H1 (cell line): ENCODE measurements around the gene SMAGP. TPM values are rescaled to one million over a fixed set of nuclear protein-coding genes. Genes with fewer than 3 reads are reported as not detected.

Source experiments
- CTCF ChIA-PET: fragments of 300-600 bp; sonication (Branson Sonifier 250); formaldehyde crosslinking; loops from one replicate; lab custom pipeline; 2021; ENCODE audit not compliant: partially characterized antibody; lab: Charles Lee
- POLR2A ChIA-PET: fragments of 300-600 bp; sonication (Branson Sonifier 250); formaldehyde crosslinking; loops from one replicate; lab custom pipeline; 2021; ENCODE audit warnings: inconsistent platforms; ENCODE audit not compliant: partially characterized antibody; lab: Charles Lee
- DNase-seq, 2 experiments: peaks; one replicate each; pipeline versions ENCODE4 v3.0.0 to v3.0.0-alpha.2; 2010 to 2022; ENCODE audit warnings: low spot score in 2 of 2, low read depth in 1 of 2, mixed read lengths in 1 of 2
- FAIRE-seq: peaks from 2 replicates; lab custom pipeline; 2011; peaks lifted over from hg19 to GRCh38; lab: Jason Lieb, UNC
- H2AFZ ChIP-seq: 2 replicates; pipeline ENCODE4 v1.8.1; 2012; ENCODE audit warnings: low read length, inconsistent platforms
- H2AK5ac ChIP-seq: 2 replicates; pipeline ENCODE4 v1.6.1; 2013; ENCODE audit warnings: low read depth, low read length
- H2BK120ac ChIP-seq: replicated peaks from 2 replicates; pipeline ENCODE3; 2013; ENCODE audit warnings: low read depth, low read length, inconsistent platforms
- H2BK12ac ChIP-seq: 2 replicates; pipeline ENCODE4 v1.6.1; 2013; ENCODE audit warnings: low read depth, low read length
- H2BK15ac ChIP-seq: 2 replicates; pipeline ENCODE4 v1.6.1; 2013; ENCODE audit warnings: low read length
- H2BK20ac ChIP-seq: 2 replicates; pipeline ENCODE4 v1.6.1; 2013; ENCODE audit warnings: low read length
- H2BK5ac ChIP-seq: 2 replicates; pipeline ENCODE4 v1.6.1; 2013; ENCODE audit warnings: low read depth, low read length
- H3K14ac ChIP-seq: 2 replicates; pipeline ENCODE4 v1.6.1; 2013; ENCODE audit warnings: inconsistent platforms; ENCODE audit not compliant: insufficient read length
- H3K18ac ChIP-seq: 2 replicates; pipeline ENCODE4 v1.6.1; 2013; ENCODE audit warnings: low read length; ENCODE audit errors: extremely low read depth
- H3K23ac ChIP-seq: 2 replicates; pipeline ENCODE4 v1.6.1; 2013; ENCODE audit warnings: inconsistent platforms; ENCODE audit not compliant: insufficient read length
- H3K23me2 ChIP-seq: 2 replicates; pipeline ENCODE4 v1.6.1; 2013; ENCODE audit warnings: low read depth, low read length
- H3K27ac ChIP-seq: 2 replicates; pipeline ENCODE4 v1.6.1; 2011; ENCODE audit warnings: low read depth, low read length, inconsistent platforms
- H3K27me3 ChIP-seq, 4 experiments: replicated peaks in 1 of 4; 1 replicate in 1 of 4; 2 replicates in 3 of 4; pipeline versions ENCODE4 v1.6.1 to v1.8.1; 2011 to 2013; ENCODE audit warnings: low read length in 3 of 4, mild to moderate bottlenecking in 3 of 4, inconsistent platforms in 2 of 4, mixed read lengths in 2 of 4, moderate library complexity in 1 of 4; ENCODE audit not compliant: control insufficient read depth in 3 of 4, insufficient read depth in 3 of 4; ENCODE audit errors: extremely low read depth in 1 of 4
- H3K36me3 ChIP-seq, 4 experiments: 2 replicates each; pipeline versions ENCODE4 v1.6.1 to v1.8.1; 2011 to 2013; ENCODE audit warnings: mild to moderate bottlenecking in 4 of 4, low read length in 3 of 4, moderate library complexity in 2 of 4, control low read depth in 1 of 4, inconsistent platforms in 1 of 4; ENCODE audit not compliant: insufficient read depth in 4 of 4, control insufficient read depth in 2 of 4
- H3K4ac ChIP-seq: replicated peaks from 2 replicates; pipeline ENCODE3; 2013; ENCODE audit warnings: low read length, low read depth, mixed read lengths, inconsistent platforms; ENCODE audit not compliant: insufficient read length
- H3K4me1 ChIP-seq, 4 experiments: replicated peaks in 1 of 4; 1 replicate in 1 of 4; 2 replicates in 3 of 4; pipeline versions ENCODE4 v1.6.1 to v1.8.1; 2011 to 2013; ENCODE audit warnings: low read length in 3 of 4, inconsistent platforms in 2 of 4, mixed read lengths in 1 of 4; ENCODE audit not compliant: insufficient read depth in 4 of 4, control insufficient read depth in 3 of 4
- H3K4me2 ChIP-seq, 2 experiments: 2 replicates each; pipeline versions ENCODE4 v1.6.1 to v1.8.1; 2011 to 2013; ENCODE audit warnings: low read depth in 2 of 2, low read length in 2 of 2, control low read depth in 1 of 2, inconsistent platforms in 1 of 2, mild to moderate bottlenecking in 1 of 2; ENCODE audit not compliant: insufficient read depth in 1 of 2
- H3K4me3 ChIP-seq, 4 experiments: fragments of 200-600, 300-600 bp in 1 of 4; sonication (generic), shearing (Covaris generic), sonication (Bioruptor Twin) in 1 of 4; 2 replicates each; pipeline versions ENCODE4 v1.5.1 to v1.8.1; 2011 to 2016; ENCODE audit warnings: low read length in 4 of 4, low read depth in 3 of 4, control low read depth in 2 of 4, inconsistent platforms in 2 of 4, mild to moderate bottlenecking in 2 of 4, mixed read lengths in 1 of 4, moderate library complexity in 1 of 4; ENCODE audit not compliant: insufficient read depth in 2 of 4; ENCODE audit errors: extremely low read depth in 1 of 4
- H3K56ac ChIP-seq: replicated peaks from 2 replicates; pipeline ENCODE3; 2013; ENCODE audit warnings: low read depth, mild to moderate bottlenecking, mixed read lengths, low read length, inconsistent platforms; ENCODE audit not compliant: insufficient read length
- H3K79me1 ChIP-seq: 2 replicates; pipeline ENCODE4 v1.6.1; 2013; ENCODE audit warnings: low read depth, low read length, control low read depth
- H3K79me2 ChIP-seq, 2 experiments: 2 replicates each; pipeline versions ENCODE4 v1.6.1 to v1.8.1; 2012 to 2013; ENCODE audit warnings: low read length in 2 of 2, mild to moderate bottlenecking in 2 of 2, inconsistent platforms in 1 of 2; ENCODE audit not compliant: insufficient read depth in 2 of 2, control insufficient read depth in 1 of 2
- H3K9ac ChIP-seq, 4 experiments: replicated peaks in 1 of 4; 1 replicate in 1 of 4; 2 replicates in 3 of 4; pipeline versions ENCODE4 v1.6.1 to v1.8.1; 2011 to 2013; ENCODE audit warnings: low read depth in 3 of 4, low read length in 3 of 4, control low read depth in 2 of 4, mild to moderate bottlenecking in 2 of 4, moderate library complexity in 2 of 4, inconsistent platforms in 1 of 4; ENCODE audit errors: extremely low read depth in 1 of 4
- H3K9me3 ChIP-seq, 2 experiments: 2 replicates each; pipeline versions ENCODE4 v1.6.1 to v1.8.1; 2012 to 2013; ENCODE audit warnings: mild to moderate bottlenecking in 2 of 2, moderate library complexity in 2 of 2, control low read depth in 1 of 2, inconsistent platforms in 1 of 2, low read depth in 1 of 2, low read length in 1 of 2, mixed read lengths in 1 of 2; ENCODE audit not compliant: insufficient read depth in 2 of 2
- H4K20me1 ChIP-seq, 2 experiments: replicated peaks in 1 of 2; 2 replicates each; pipeline versions ENCODE3 to v1.8.1; 2011 to 2013; ENCODE audit warnings: inconsistent platforms in 2 of 2, low read length in 2 of 2, mild to moderate bottlenecking in 1 of 2; ENCODE audit not compliant: insufficient read depth in 2 of 2, control insufficient read depth in 1 of 2
- H4K5ac ChIP-seq: 2 replicates; pipeline ENCODE4 v1.6.1; 2013; ENCODE audit warnings: low read length, low read depth, mixed read lengths, inconsistent platforms; ENCODE audit not compliant: insufficient read length
- H4K8ac ChIP-seq: 2 replicates; pipeline ENCODE4 v1.8.0; 2013; ENCODE audit warnings: mild to moderate bottlenecking, moderate library complexity, low read length, inconsistent platforms; ENCODE audit not compliant: insufficient read depth; ENCODE audit errors: extremely low read depth
- H4K91ac ChIP-seq: replicated peaks from 2 replicates; pipeline ENCODE3; 2013; ENCODE audit warnings: low read length, mixed read lengths, inconsistent platforms; ENCODE audit not compliant: insufficient read length
- ATF3 ChIP-seq: IDR thresholded peaks from 2 replicates; pipeline ENCODE4 v1.6.1; 2011; ENCODE audit warnings: low read depth, mild to moderate bottlenecking, low read length; ENCODE audit not compliant: insufficient read depth
- RFX5 ChIP-seq: IDR thresholded peaks from 2 replicates; pipeline ENCODE4 v1.6.1; 2011; ENCODE audit warnings: low read depth, low read length, improper control_type of control experiment, borderline replicate concordance
- SIN3A ChIP-seq, 2 experiments: IDR thresholded peaks in 1 of 2; conservative IDR thresholded peaks in 1 of 2; 2 replicates each; pipeline ENCODE4 v1.6.1; 2011 to 2012; ENCODE audit warnings: low read length in 2 of 2, improper control_type of control experiment in 1 of 2, low read depth in 1 of 2, mild to moderate bottlenecking in 1 of 2
- SIRT6 ChIP-seq: IDR thresholded peaks from one replicate; pipeline ENCODE4 v1.7.1; 2012; ENCODE audit warnings: low read length, inconsistent platforms
- SIX5 ChIP-seq: IDR thresholded peaks from 2 replicates; pipeline ENCODE4 v1.6.1; 2011; ENCODE audit warnings: mild to moderate bottlenecking, low read depth, low read length
- SRF ChIP-seq: IDR thresholded peaks from 2 replicates; pipeline ENCODE4 v1.6.1; 2011; ENCODE audit warnings: mild to moderate bottlenecking, low read depth, low read length, moderate library complexity
- TAF1 ChIP-seq: IDR thresholded peaks from 2 replicates; pipeline ENCODE4 v1.6.1; 2011; ENCODE audit warnings: mild to moderate bottlenecking, low read depth, low read length
- TBP ChIP-seq: IDR thresholded peaks from 2 replicates; pipeline ENCODE4 v1.6.1; 2011; ENCODE audit warnings: low read depth, low read length, improper control_type of control experiment
- WGBS, 2 experiments: shearing (Covaris generic) in 1 of 2; methylation state at CpG; one replicate each; pipeline versions ENCODE4 v1.1.6 to v1.1.7; 2013 to 2015; ENCODE audit warnings: low lambda C conversion rate in 2 of 2, mixed read lengths in 2 of 2, inconsistent platforms in 1 of 2, low coverage in 1 of 2, missing lambda C conversion rate in 1 of 2; ENCODE audit not compliant: insufficient replicate concordance in 2 of 2, insufficient coverage in 1 of 2, insufficient read length in 1 of 2; ENCODE audit errors: extremely low coverage in 1 of 2, missing lambda C conversion rate in 1 of 2; 5-methylcytosine and 5-hydroxymethylcytosine counted together
- polyA plus RNA-seq, 7 experiments: library from polyadenylated mRNA; depleted of rRNA in 3 of 7; stranded (reverse) in 5 of 7; unstranded in 2 of 7; fragments of >200 nt in 5 of 7; fragments of 200-250 nt in 2 of 7; gene quantifications; 1 replicate in 5 of 7; 2 replicates in 1 of 7; 4 replicates in 1 of 7; pipeline versions ENCODE4 v1.2.1 to v1.2.3, GENCODE V29; 2011 to 2013; ENCODE audit warnings: missing spikeins in 2 of 7, mixed read lengths in 2 of 7
- total RNA-seq: library from RNA; stranded (reverse); fragmentation: NEBNext Ultra II Directional; extraction: Animal tissue kit (Norgen Biotek cat#: 25700); gene quantifications from 2 replicates; pipeline ENCODE4 v1.2.1, GENCODE V29; 2021

The SMAGP gene
- total and polyA plus RNA-seq, 2 of the 8 experiments (the other 6 are each of a cell fraction or from before 2014, with no cell fraction given), result 9.4 to 12.7 TPM

GRCh38 chr12:51234530-51234929, 35.7 kb downstream of the SMAGP start:
- Histone ChIP-seq H4K8ac (no peak overlapping the region), H3K23ac (no peak overlapping the region), H3K27ac (no peak overlapping the region), H3K18ac (no peak overlapping the region), H2AK5ac (no peak overlapping the region), H2AFZ (no peak overlapping the region), H4K91ac (no peak overlapping the region), H2BK15ac (no peak overlapping the region), H3K4me3 (no peak overlapping the region), H2BK5ac (no peak overlapping the region), H3K79me1 (no peaks in the 10 kb centered on the region), H2BK120ac (no peak overlapping the region), H3K14ac (no peak overlapping the region), H3K36me3 (no peaks in the 10 kb centered on the region), H3K4me1 (peaks cover 0 to 5% (median 1%) of the 10 kb centered on the region in 4 experiments; a peak in 6 of 7 replicates), H3K4me2 (no peak overlapping the region), H3K56ac (no peak overlapping the region), H2BK12ac (no peak overlapping the region), H4K5ac (no peak overlapping the region), H3K9me3 (no peaks in the 10 kb centered on the region), H3K23me2 (peaks cover 3% of the 10 kb centered on the region), H3K9ac (no peak overlapping the region), H3K27me3 (no peaks in the 10 kb centered on the region), H4K20me1 (no peaks in the 10 kb centered on the region), H3K79me2 (peaks cover 0 to under 1% of the 10 kb centered on the region in 2 experiments; a peak in 2 of 4 replicates), H3K4ac (no peak overlapping the region), H2BK20ac (no peak overlapping the region)
- POLR2A ChIA-PET, result no interaction called here
- DNase-seq, result no peak
- 94% methylated on average over 5 of the region's 5 CpGs; no CpG with 5 or more reads in 1 of the 2 experiments for WGBS, 2 experiments
- TF ChIP-seq SIN3A (conservative IDR thresholded peaks at IDR 0.05 in 1 of 2, IDR thresholded peaks at IDR 0.05 in 1 of 2; ENCODE audit: low read depth in 1 of 2, low read length in 2 of 2), result no peak
- no peak for TF ChIP-seq ATF3
- TF ChIP-seq SIX5, result no peak
- TF ChIP-seq TBP, result no peak
- no peak for TF ChIP-seq TAF1
- no peak for TF ChIP-seq SRF
- no peak for TF ChIP-seq SIRT6
- no peak for TF ChIP-seq RFX5
- no peak for FAIRE-seq
- CTCF ChIA-PET, result interaction anchor here (0.7 to 1.5 kb wide), 3 partner anchors 18 to 107 kb away, joined by 3 to 4 read pairs (median 3); no protein-coding TSS in a partner anchor
